Neural cell (in vitro differentiated cells): ENCODE data around the gene UBN1. TPM values are rescaled to one million over a fixed set of nuclear protein-coding genes. Genes with fewer than 3 reads are reported as not detected.

Experiments
- H2AFZ ChIP-seq: fragments of 200-600, 300-800 bp; sonication (generic), shearing (Covaris generic); 2 replicates; pipeline ENCODE4 v1.6.0; 2014; ENCODE audit warnings: low read depth, mild to moderate bottlenecking, antibody characterized with exemption, low read length, moderate library complexity
- H3F3A ChIP-seq: fragments of 200-600 bp; shearing (Covaris generic); 2 replicates; pipeline ENCODE4 v1.6.1; 2016; ENCODE audit warnings: mild to moderate bottlenecking, moderate library complexity, mixed read lengths, antibody characterized with exemption, low read length; ENCODE audit not compliant: insufficient read depth, poor library complexity, severe bottlenecking
- H3K27ac ChIP-seq: fragments of 200-600, 300-800 bp; sonication (generic), shearing (Covaris generic); 2 replicates; pipeline ENCODE4 v1.5.1; 2014; ENCODE audit warnings: mild to moderate bottlenecking, low read length, moderate library complexity
- H3K27me3 ChIP-seq: fragments of 300-800, 200-600 bp; sonication (generic), shearing (Covaris generic); 2 replicates; pipeline ENCODE4 v1.6.0; 2014; ENCODE audit warnings: mild to moderate bottlenecking, low read depth, low read length, moderate library complexity; ENCODE audit not compliant: insufficient read depth
- H3K36me3 ChIP-seq: fragments of 300-800, 200-600 bp; sonication (generic), shearing (Covaris generic); 2 replicates; pipeline ENCODE4 v1.5.1; 2014; ENCODE audit warnings: mild to moderate bottlenecking, antibody characterized with exemption, low read length, moderate library complexity; ENCODE audit not compliant: insufficient read depth
- H3K4me2 ChIP-seq: fragments of 300-800, 200-600 bp; sonication (generic), shearing (Covaris generic); 2 replicates; pipeline ENCODE4 v1.6.0; 2014; ENCODE audit warnings: mild to moderate bottlenecking, low read length
- H3K4me3 ChIP-seq: fragments of 300-800, 200-600 bp; sonication (generic), shearing (Covaris generic); 2 replicates; pipeline ENCODE4 v1.5.1; 2014; ENCODE audit warnings: mild to moderate bottlenecking, low read length, moderate library complexity
- H3K79me2 ChIP-seq: fragments of 200-600 bp; shearing (Covaris generic); replicated peaks from 2 replicates; pipeline ENCODE4 v1.6.0; 2014; ENCODE audit warnings: mild to moderate bottlenecking, low read length, moderate library complexity; ENCODE audit not compliant: insufficient read depth
- H3K9ac ChIP-seq: fragments of 300-800, 200-600 bp; sonication (generic), shearing (Covaris generic); 2 replicates; pipeline ENCODE4 v1.6.1; 2016; ENCODE audit warnings: mild to moderate bottlenecking, low read length, mixed read lengths
- H3K9me2 ChIP-seq: fragments of 200-600 bp; shearing (Covaris generic); 2 replicates; pipeline ENCODE4 v1.6.1; 2016; ENCODE audit warnings: mild to moderate bottlenecking, low read length, mixed read lengths; ENCODE audit not compliant: insufficient read depth
- H3K9me3 ChIP-seq: fragments of 200-600, 300-800 bp; sonication (generic), shearing (Covaris generic); 2 replicates; pipeline ENCODE4 v1.6.1; 2016; ENCODE audit warnings: mild to moderate bottlenecking, mixed run types, low read length, moderate library complexity, mixed read lengths
- H4K20me1 ChIP-seq: fragments of 200-600 bp; shearing (Covaris generic); 2 replicates; pipeline ENCODE4 v1.6.1; 2016; ENCODE audit warnings: mild to moderate bottlenecking, mixed run types; ENCODE audit not compliant: insufficient read depth
- CTCF ChIP-seq: fragments of 450-650 bp; IDR thresholded peaks from 2 replicates; pipeline ENCODE4 v1.5.1; 2014; ENCODE audit warnings: antibody characterized with exemption, mild to moderate bottlenecking, moderate library complexity; ENCODE audit not compliant: poor library complexity, severe bottlenecking
- EP300 ChIP-seq: fragments of 450-650 bp; conservative IDR thresholded peaks from 2 replicates; pipeline ENCODE4 v1.6.1; 2014; ENCODE audit warnings: antibody characterized with exemption, mild to moderate bottlenecking, moderate library complexity; ENCODE audit not compliant: poor library complexity, severe bottlenecking
- EZH2 ChIP-seq: fragments of 200-600, 300-800 bp; shearing (Covaris generic), sonication (generic); IDR thresholded peaks from 2 replicates; pipeline ENCODE4 v1.6.1; 2014; ENCODE audit warnings: antibody characterized with exemption, low read length, borderline replicate concordance, mild to moderate bottlenecking; ENCODE audit not compliant: insufficient read depth, poor library complexity, severe bottlenecking
- MXI1 ChIP-seq: fragments of 450-650 bp; conservative IDR thresholded peaks from 2 replicates; pipeline ENCODE4 v1.6.1; 2014; ENCODE audit warnings: antibody characterized with exemption, mild to moderate bottlenecking; ENCODE audit not compliant: poor library complexity, severe bottlenecking
- POLR2AphosphoS5 ChIP-seq: IDR thresholded peaks from 2 replicates; pipeline ENCODE4 v1.6.1; 2012
- RAD21 ChIP-seq: fragments of 450-650 bp; conservative IDR thresholded peaks from 2 replicates; pipeline ENCODE4 v1.6.1; 2014; ENCODE audit warnings: antibody characterized with exemption, mild to moderate bottlenecking, moderate library complexity
- SMC3 ChIP-seq: fragments of 450-650 bp; conservative IDR thresholded peaks from 2 replicates; pipeline ENCODE4 v1.6.1; 2014; ENCODE audit warnings: antibody characterized with exemption, mild to moderate bottlenecking, moderate library complexity; ENCODE audit not compliant: poor library complexity
- TAF1 ChIP-seq: IDR thresholded peaks from 2 replicates; pipeline ENCODE4 v1.6.1; 2012; ENCODE audit warnings: low read depth
- polyA plus RNA-seq: library from polyadenylated mRNA; depleted of rRNA; stranded (reverse); fragments of >200 nt; gene quantifications from 2 replicates; pipeline ENCODE4 v1.2.3, GENCODE V29; 2014
- TF ChIP-seq, protein P1 (sequence below): IDR thresholded peaks from 2 replicates; pipeline ENCODE4 v1.6.1; 2012; ENCODE audit warnings: borderline replicate concordance

UBN1 gene
- polyA plus RNA-seq, 1 donor from 2014 or later, result 17.1 TPM

DNA sequence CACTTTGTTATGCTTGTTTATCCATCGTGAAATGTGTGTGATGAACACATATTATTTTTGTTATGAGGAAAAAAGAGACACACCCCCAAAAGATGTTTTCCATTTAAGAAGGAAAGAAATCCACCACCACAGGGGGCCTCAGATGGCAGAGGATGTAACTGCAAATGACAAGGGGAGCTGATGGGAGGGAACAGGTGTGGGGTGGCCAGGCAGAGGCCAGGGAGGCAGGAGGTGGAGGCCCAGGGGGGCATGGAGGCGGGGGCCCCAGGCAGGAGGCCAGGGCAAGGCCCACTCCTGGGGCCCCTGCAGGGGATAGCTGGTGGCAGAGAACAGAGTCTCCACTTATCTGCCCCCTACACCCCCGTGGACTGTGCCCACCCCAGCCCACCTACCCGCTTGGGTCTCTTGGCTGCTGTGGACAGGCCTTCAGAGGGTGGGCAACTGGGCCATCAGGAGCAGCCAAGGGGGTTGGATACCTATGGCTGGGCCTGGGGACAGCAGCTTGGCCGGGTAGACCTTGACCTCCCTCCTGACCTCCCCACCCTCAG, 61.6 kb downstream of the UBN1 start:
- Histone ChIP-seq H4K20me1 (no peaks in the 10 kb centered on the region), H3K9me3 (no peaks in the 10 kb centered on the region), H3K9ac (no peak overlapping the region), H3K4me3 (no peak overlapping the region), H3K4me2 (no peak overlapping the region), H3K36me3 (no peaks in the 10 kb centered on the region), H3K79me2 (no peaks in the 10 kb centered on the region), H3K27me3 (no peaks in the 10 kb centered on the region), H2AFZ (no peak overlapping the region), H3K9me2 (no peaks in the 10 kb centered on the region), H3F3A (no peaks in the 10 kb centered on the region), H3K27ac (no peak overlapping the region)
- no peak for TF ChIP-seq EZH2
- TF ChIP-seq RAD21, result no peak
- TF ChIP-seq EP300, result no peak
- TF ChIP-seq TAF1, result no peak
- TF ChIP-seq, protein P1, sequence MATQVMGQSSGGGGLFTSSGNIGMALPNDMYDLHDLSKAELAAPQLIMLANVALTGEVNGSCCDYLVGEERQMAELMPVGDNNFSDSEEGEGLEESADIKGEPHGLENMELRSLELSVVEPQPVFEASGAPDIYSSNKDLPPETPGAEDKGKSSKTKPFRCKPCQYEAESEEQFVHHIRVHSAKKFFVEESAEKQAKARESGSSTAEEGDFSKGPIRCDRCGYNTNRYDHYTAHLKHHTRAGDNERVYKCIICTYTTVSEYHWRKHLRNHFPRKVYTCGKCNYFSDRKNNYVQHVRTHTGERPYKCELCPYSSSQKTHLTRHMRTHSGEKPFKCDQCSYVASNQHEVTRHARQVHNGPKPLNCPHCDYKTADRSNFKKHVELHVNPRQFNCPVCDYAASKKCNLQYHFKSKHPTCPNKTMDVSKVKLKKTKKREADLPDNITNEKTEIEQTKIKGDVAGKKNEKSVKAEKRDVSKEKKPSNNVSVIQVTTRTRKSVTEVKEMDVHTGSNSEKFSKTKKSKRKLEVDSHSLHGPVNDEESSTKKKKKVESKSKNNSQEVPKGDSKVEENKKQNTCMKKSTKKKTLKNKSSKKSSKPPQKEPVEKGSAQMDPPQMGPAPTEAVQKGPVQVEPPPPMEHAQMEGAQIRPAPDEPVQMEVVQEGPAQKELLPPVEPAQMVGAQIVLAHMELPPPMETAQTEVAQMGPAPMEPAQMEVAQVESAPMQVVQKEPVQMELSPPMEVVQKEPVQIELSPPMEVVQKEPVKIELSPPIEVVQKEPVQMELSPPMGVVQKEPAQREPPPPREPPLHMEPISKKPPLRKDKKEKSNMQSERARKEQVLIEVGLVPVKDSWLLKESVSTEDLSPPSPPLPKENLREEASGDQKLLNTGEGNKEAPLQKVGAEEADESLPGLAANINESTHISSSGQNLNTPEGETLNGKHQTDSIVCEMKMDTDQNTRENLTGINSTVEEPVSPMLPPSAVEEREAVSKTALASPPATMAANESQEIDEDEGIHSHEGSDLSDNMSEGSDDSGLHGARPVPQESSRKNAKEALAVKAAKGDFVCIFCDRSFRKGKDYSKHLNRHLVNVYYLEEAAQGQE, result no peak
- no peak for TF ChIP-seq SMC3
- no peak for TF ChIP-seq CTCF
- no peak for TF ChIP-seq POLR2AphosphoS5
- no peak for TF ChIP-seq MXI1

GRCh38 chr16:4909825-4910224, 62.5 kb downstream of the UBN1 start:
- no peaks in the 10 kb centered on the region for H3K9me3 ChIP-seq
- H3K4me2 ChIP-seq, result no peak overlapping the region
- no peak overlapping the region for H3K27ac ChIP-seq
- H3K27me3 ChIP-seq, result no peaks in the 10 kb centered on the region
- no peaks in the 10 kb centered on the region for H4K20me1 ChIP-seq
- no peaks in the 10 kb centered on the region for H3F3A ChIP-seq
- H3K4me3 ChIP-seq, result no peak overlapping the region
- no peak overlapping the region for H2AFZ ChIP-seq
- H3K79me2 ChIP-seq, result no peaks in the 10 kb centered on the region
- TF ChIP-seq EP300, result no peak
- no peak for TF ChIP-seq TAF1
- TF ChIP-seq SMC3, result no peak
- H3K9me2 ChIP-seq, result no peaks in the 10 kb centered on the region
- no peak overlapping the region for H3K9ac ChIP-seq
- no peaks in the 10 kb centered on the region for H3K36me3 ChIP-seq
